Panc1 (cell line): Measurements from ENCODE around the gene KRT222.

Experiments
- POLR2AphosphoS5 ChIP-seq: IDR thresholded peaks from 2 replicates; pipeline ENCODE4 v1.6.1; 2012; ENCODE audit warnings: mild to moderate bottlenecking, low read depth, low read length, moderate library complexity
- SIN3A ChIP-seq: IDR thresholded peaks from 2 replicates; pipeline ENCODE4 v1.6.1; 2012; ENCODE audit warnings: low read depth, mild to moderate bottlenecking, low read length, moderate library complexity, borderline replicate concordance; ENCODE audit not compliant: insufficient read depth
- TF ChIP-seq, protein P1 (sequence below): fragments of 450-650 bp; IDR thresholded peaks from 2 replicates; pipeline ENCODE4 v1.5.1; 2017; ENCODE audit warnings: mild to moderate bottlenecking
- TF ChIP-seq, protein P2 (sequence below), 2 experiments: IDR thresholded peaks; 2 replicates each; pipeline ENCODE4 v1.6.1; 2011 to 2012; ENCODE audit warnings: low read depth in 2 of 2, control low read depth in 1 of 2, low read length in 1 of 2, mild to moderate bottlenecking in 1 of 2, moderate library complexity in 1 of 2; ENCODE audit not compliant: insufficient read depth in 1 of 2

DNA sequence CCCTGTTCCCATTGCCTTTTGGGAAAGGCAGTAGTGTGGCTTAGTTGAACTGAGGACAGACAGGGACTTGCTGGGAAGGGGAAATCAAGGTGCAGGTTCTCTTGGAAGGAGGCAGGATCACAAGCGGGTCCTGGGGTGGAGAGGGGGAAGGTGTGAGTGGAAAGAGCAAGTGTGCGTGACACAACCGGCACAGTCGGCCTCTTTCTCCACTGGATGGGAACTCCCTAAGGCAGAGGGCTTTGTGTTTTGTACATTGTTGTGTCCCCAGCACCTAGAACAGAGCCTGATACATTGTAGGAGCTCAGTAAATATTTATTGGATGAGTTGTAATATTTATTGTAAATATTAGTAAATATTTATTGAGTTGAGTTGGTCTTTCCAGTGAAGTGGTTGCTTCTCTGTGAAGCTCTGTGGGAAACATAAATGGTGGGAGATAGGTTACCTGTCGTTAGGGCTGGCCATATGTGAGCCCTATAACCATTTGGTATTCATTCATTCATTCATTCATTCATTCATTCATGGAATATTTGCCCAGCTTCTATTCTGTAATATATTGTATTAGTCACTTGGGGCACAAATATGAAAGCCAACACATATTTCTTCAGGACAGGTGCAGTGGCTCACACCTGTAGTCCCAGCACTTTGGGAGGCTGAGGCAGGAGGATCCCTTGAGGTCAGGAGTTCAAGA is 51.4 kb downstream of the KRT222 start:
- TF ChIP-seq POLR2AphosphoS5 (no peak), SIN3A (no peak)
- TF ChIP-seq, protein P1, sequence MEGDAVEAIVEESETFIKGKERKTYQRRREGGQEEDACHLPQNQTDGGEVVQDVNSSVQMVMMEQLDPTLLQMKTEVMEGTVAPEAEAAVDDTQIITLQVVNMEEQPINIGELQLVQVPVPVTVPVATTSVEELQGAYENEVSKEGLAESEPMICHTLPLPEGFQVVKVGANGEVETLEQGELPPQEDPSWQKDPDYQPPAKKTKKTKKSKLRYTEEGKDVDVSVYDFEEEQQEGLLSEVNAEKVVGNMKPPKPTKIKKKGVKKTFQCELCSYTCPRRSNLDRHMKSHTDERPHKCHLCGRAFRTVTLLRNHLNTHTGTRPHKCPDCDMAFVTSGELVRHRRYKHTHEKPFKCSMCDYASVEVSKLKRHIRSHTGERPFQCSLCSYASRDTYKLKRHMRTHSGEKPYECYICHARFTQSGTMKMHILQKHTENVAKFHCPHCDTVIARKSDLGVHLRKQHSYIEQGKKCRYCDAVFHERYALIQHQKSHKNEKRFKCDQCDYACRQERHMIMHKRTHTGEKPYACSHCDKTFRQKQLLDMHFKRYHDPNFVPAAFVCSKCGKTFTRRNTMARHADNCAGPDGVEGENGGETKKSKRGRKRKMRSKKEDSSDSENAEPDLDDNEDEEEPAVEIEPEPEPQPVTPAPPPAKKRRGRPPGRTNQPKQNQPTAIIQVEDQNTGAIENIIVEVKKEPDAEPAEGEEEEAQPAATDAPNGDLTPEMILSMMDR = no peak
- TF ChIP-seq, protein P2, sequence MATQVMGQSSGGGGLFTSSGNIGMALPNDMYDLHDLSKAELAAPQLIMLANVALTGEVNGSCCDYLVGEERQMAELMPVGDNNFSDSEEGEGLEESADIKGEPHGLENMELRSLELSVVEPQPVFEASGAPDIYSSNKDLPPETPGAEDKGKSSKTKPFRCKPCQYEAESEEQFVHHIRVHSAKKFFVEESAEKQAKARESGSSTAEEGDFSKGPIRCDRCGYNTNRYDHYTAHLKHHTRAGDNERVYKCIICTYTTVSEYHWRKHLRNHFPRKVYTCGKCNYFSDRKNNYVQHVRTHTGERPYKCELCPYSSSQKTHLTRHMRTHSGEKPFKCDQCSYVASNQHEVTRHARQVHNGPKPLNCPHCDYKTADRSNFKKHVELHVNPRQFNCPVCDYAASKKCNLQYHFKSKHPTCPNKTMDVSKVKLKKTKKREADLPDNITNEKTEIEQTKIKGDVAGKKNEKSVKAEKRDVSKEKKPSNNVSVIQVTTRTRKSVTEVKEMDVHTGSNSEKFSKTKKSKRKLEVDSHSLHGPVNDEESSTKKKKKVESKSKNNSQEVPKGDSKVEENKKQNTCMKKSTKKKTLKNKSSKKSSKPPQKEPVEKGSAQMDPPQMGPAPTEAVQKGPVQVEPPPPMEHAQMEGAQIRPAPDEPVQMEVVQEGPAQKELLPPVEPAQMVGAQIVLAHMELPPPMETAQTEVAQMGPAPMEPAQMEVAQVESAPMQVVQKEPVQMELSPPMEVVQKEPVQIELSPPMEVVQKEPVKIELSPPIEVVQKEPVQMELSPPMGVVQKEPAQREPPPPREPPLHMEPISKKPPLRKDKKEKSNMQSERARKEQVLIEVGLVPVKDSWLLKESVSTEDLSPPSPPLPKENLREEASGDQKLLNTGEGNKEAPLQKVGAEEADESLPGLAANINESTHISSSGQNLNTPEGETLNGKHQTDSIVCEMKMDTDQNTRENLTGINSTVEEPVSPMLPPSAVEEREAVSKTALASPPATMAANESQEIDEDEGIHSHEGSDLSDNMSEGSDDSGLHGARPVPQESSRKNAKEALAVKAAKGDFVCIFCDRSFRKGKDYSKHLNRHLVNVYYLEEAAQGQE (IDR thresholded peaks at IDR 0.05; ENCODE audit: insufficient read depth in 1 of 2, low read depth in 2 of 2, low read length in 1 of 2) = no peak
